GM12878 (cell line): ENCODE results near the gene OR2C1. TPM values are rescaled to one million over a fixed set of nuclear protein-coding genes. Genes with fewer than 3 reads are reported as not detected.

ENCODE experiments used
- ASH2L ChIP-seq: fragments of 300-600, 200-600 bp; sonication (generic); IDR thresholded peaks from 2 replicates; pipeline ENCODE4 v1.6.1; 2017; ENCODE audit warnings: low read depth, mild to moderate bottlenecking, borderline replicate concordance
- BACH1 ChIP-seq: fragments of 450-650 bp; IDR thresholded peaks from 2 replicates; pipeline ENCODE4 v1.6.1; 2017; ENCODE audit warnings: mild to moderate bottlenecking, borderline replicate concordance
- CHD4 ChIP-seq: fragments of 200-600 bp; sonication (generic); IDR thresholded peaks from 2 replicates; pipeline ENCODE4 v1.6.1; 2016; ENCODE audit warnings: mild to moderate bottlenecking
- EZH2 ChIP-seq: IDR thresholded peaks from 2 replicates; pipeline ENCODE4 v1.6.1; 2012; ENCODE audit warnings: low read depth, mild to moderate bottlenecking, control low read depth, inconsistent platforms, low read length, borderline replicate concordance; ENCODE audit not compliant: control insufficient read depth
- FOXK2 ChIP-seq: fragments of 450-650 bp; IDR thresholded peaks from 2 replicates; pipeline ENCODE4 v1.6.1; 2017; ENCODE audit warnings: mild to moderate bottlenecking, moderate library complexity
- IRF4 ChIP-seq: IDR thresholded peaks from 2 replicates; pipeline ENCODE4 v1.6.1; 2011; ENCODE audit warnings: low read depth, low read length
- KAT2A ChIP-seq: conservative IDR thresholded peaks from 2 replicates; pipeline ENCODE4 v1.6.1; 2011; ENCODE audit warnings: low read depth, low read length; ENCODE audit not compliant: control insufficient read depth
- LARP7 ChIP-seq: fragments of 450-650 bp; IDR thresholded peaks from 2 replicates; pipeline ENCODE4 v1.6.1; 2017; ENCODE audit warnings: mild to moderate bottlenecking
- MTA2 ChIP-seq: fragments of 450-650 bp; IDR thresholded peaks from 2 replicates; pipeline ENCODE4 v1.6.1; 2016; ENCODE audit warnings: low read depth, mild to moderate bottlenecking, moderate library complexity
- NFIC ChIP-seq: IDR thresholded peaks from 2 replicates; pipeline ENCODE4 v1.6.1; 2012; ENCODE audit warnings: low read depth, mild to moderate bottlenecking, inconsistent platforms, low read length, moderate library complexity
- NFYA ChIP-seq: IDR thresholded peaks from 2 replicates; pipeline ENCODE4 v1.6.1; 2011; ENCODE audit warnings: low read depth, mild to moderate bottlenecking, low read length, improper control_type of control experiment, borderline replicate concordance
- NFYB ChIP-seq: IDR thresholded peaks from 2 replicates; pipeline ENCODE4 v1.6.1; 2011; ENCODE audit warnings: low read depth, mild to moderate bottlenecking, low read length, improper control_type of control experiment, moderate library complexity; ENCODE audit not compliant: insufficient read depth
- NR2C1 ChIP-seq: fragments of 450-650 bp; IDR thresholded peaks from 2 replicates; pipeline ENCODE4 v1.6.1; 2017; ENCODE audit warnings: antibody characterized with exemption, mild to moderate bottlenecking, moderate library complexity
- PAX8 ChIP-seq: fragments of 450-650 bp; IDR thresholded peaks from 2 replicates; pipeline ENCODE4 v1.6.1; 2017; ENCODE audit warnings: mild to moderate bottlenecking, moderate library complexity
- POLR2AphosphoS5 ChIP-seq: IDR thresholded peaks from 2 replicates; pipeline ENCODE4 v1.6.1; 2011; ENCODE audit warnings: mild to moderate bottlenecking, low read length, inconsistent platforms
- RAD21 ChIP-seq: IDR thresholded peaks from 2 replicates; pipeline ENCODE4 v1.6.1; 2011; ENCODE audit warnings: mild to moderate bottlenecking, low read depth, low read length, moderate library complexity; ENCODE audit not compliant: insufficient read depth
- SMC3 ChIP-seq: IDR thresholded peaks from 2 replicates; pipeline ENCODE4 v1.6.1; 2011; ENCODE audit warnings: low read length, improper control_type of control experiment, borderline replicate concordance
- SPI1 ChIP-seq: IDR thresholded peaks from 2 replicates; pipeline ENCODE4 v1.6.1; 2011; ENCODE audit warnings: low read depth, mild to moderate bottlenecking, low read length, moderate library complexity, borderline replicate concordance; ENCODE audit not compliant: insufficient read depth
- SREBF2 ChIP-seq: IDR thresholded peaks from 2 replicates; pipeline ENCODE4 v1.6.1; 2012; ENCODE audit warnings: mild to moderate bottlenecking, low read length
- TAF1 ChIP-seq: IDR thresholded peaks from 2 replicates; pipeline ENCODE4 v1.6.1; 2011; ENCODE audit warnings: mild to moderate bottlenecking, low read depth, low read length, borderline replicate concordance
- TARDBP ChIP-seq: IDR thresholded peaks from 2 replicates; pipeline ENCODE4 v1.6.1; 2016; ENCODE audit warnings: borderline replicate concordance
- TCF7 ChIP-seq: IDR thresholded peaks from 2 replicates; pipeline ENCODE4 v1.6.1; 2014; ENCODE audit warnings: antibody characterized with exemption, borderline replicate concordance
- ZBED1 ChIP-seq: IDR thresholded peaks from 2 replicates; pipeline ENCODE4 v1.6.1; 2016; ENCODE audit warnings: borderline replicate concordance
- polyA plus RNA-seq, 11 experiments: library from polyadenylated mRNA; depleted of rRNA in 4 of 11; unstranded in 6 of 11; stranded (reverse) in 5 of 11; fragments of >200 nt; fragmentation: Nextera tagmentation in 4 of 11; fragmentation: Illumina TruSeq in 1 of 11; extraction: Ambion mirVana in 4 of 11; extraction: Trizol in 1 of 11; gene quantifications; 1 replicate in 1 of 11; 2 replicates in 10 of 11; pipeline versions ENCODE4 v1.2.1 to v1.2.3, GENCODE V29; 2011 to 2016; ENCODE audit warnings: inconsistent platforms in 2 of 11, missing spikeins in 2 of 11, low read depth in 1 of 11
- total RNA-seq, 4 experiments: library from RNA; depleted of rRNA in 3 of 4; stranded (reverse); fragments of >200 nt in 3 of 4; fragmentation: Illumina TruSeq in 1 of 4; extraction: Trizol in 1 of 4; gene quantifications; 2 replicates each; pipeline versions ENCODE4 v1.2.1 to v1.2.3, GENCODE V29; 2013 to 2021
- TF ChIP-seq, protein P1 (sequence below): fragments of 450-650 bp; formaldehyde crosslinking; IDR thresholded peaks from 2 replicates; pipeline ENCODE4 v1.5.0; 2022; ENCODE audit warnings: mild to moderate bottlenecking, missing genetic modification characterization
- TF ChIP-seq, protein P2 (sequence below): IDR thresholded peaks from 2 replicates; pipeline ENCODE4 v1.6.1; 2011; ENCODE audit warnings: low read depth, mild to moderate bottlenecking, low read length, moderate library complexity, borderline replicate concordance; ENCODE audit errors: extremely low read depth

OR2C1 gene
- total and polyA plus RNA-seq, 10 of the 15 experiments (the other 5 are each of a cell fraction or from before 2014, with no cell fraction given): 0.05 to 0.21 (median 0.14) TPM; not detected in 5

DNA sequence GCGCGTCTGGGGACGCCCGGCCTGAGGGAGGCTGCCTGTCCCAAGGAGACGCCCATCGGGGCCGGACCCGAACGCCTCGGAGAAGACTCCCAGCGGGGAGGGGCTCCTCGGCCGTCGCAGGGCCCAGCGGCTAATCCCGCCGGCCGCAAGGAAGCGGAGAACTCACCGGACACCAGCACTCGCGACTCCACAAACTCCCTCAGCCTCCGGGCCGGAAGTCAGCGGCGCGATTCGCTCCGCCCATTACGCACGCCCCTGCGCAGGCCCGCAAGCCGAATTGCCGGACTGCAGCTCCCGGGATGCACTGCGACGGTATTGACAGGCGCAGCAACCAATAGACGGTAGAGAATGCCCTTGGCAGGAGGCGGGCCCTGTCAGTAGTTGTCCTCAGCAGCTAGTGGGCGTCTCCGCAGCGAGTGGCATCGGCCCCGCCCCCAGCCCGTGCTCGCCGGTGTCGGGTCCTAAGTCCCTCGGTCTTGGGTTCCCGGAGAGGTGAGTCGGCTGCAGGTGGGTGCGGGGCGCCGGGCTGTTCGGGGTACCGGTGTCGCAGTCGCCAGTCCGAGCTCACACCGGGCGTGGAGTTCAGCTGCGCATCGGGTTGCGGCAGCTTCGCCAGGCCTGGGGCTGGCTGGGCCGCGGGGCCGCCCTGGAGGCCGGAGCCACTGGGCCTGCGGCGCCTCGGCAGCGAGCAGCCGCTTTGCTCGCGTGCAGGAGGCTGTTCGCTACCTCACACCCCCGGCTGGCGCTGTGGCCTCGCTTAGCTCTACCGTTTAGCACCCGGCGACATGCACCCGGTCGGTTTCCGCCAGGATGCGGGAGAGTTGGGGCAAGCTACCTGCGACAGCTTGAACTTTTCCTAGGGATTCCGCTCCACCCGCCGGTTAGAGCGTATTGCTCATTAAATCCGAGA lies 45.3 kb downstream of the OR2C1 start, which contains the start of the genes ZNF174 and ZSCAN32 (continued):
- TF ChIP-seq NFYB (peak; percentile 89), LARP7 (peak; percentile 96), BACH1 (peak; percentile 77), FOXK2 (peak; percentile 42; the same call in 1 of the 2 replicates), TARDBP (peak; percentile 15; the same call in 1 of the 2 replicates), POLR2AphosphoS5 (peak; percentile 89), ASH2L (peak; percentile 93), EZH2 (no peak), TCF7 (no peak), SMC3 (no peak), ZBED1 (no peak), NFIC (no peak), SPI1 (0 out of 2 replicates have a peak, but pooled peaks have one; percentile 27), PAX8 (no peak), NFYA (no peak), CHD4 (no peak), IRF4 (no peak), MTA2 (no peak), KAT2A (no peak), SREBF2 (no peak), RAD21 (no peak), NR2C1 (peak; percentile 37; the same call in 1 of the 2 replicates), TAF1 (peak; percentile 97)
- TF ChIP-seq, protein P1, sequence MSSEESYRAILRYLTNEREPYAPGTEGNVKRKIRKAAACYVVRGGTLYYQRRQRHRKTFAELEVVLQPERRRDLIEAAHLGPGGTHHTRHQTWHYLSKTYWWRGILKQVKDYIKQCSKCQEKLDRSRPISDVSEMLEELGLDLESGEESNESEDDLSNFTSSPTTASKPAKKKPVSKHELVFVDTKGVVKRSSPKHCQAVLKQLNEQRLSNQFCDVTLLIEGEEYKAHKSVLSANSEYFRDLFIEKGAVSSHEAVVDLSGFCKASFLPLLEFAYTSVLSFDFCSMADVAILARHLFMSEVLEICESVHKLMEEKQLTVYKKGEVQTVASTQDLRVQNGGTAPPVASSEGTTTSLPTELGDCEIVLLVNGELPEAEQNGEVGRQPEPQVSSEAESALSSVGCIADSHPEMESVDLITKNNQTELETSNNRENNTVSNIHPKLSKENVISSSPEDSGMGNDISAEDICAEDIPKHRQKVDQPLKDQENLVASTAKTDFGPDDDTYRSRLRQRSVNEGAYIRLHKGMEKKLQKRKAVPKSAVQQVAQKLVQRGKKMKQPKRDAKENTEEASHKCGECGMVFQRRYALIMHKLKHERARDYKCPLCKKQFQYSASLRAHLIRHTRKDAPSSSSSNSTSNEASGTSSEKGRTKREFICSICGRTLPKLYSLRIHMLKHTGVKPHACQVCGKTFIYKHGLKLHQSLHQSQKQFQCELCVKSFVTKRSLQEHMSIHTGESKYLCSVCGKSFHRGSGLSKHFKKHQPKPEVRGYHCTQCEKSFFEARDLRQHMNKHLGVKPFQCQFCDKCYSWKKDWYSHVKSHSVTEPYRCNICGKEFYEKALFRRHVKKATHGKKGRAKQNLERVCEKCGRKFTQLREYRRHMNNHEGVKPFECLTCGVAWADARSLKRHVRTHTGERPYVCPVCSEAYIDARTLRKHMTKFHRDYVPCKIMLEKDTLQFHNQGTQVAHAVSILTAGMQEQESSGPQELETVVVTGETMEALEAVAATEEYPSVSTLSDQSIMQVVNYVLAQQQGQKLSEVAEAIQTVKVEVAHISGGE (CRISPR knock-in tag): no peak
- TF ChIP-seq, protein P2, sequence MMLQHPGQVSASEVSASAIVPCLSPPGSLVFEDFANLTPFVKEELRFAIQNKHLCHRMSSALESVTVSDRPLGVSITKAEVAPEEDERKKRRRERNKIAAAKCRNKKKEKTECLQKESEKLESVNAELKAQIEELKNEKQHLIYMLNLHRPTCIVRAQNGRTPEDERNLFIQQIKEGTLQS: no peak
